Measurements from ENCODE around the gene P2RY12. TPM values are rescaled to one million over a fixed set of nuclear protein-coding genes. Genes with fewer than 3 reads are reported as not detected.

P2RY12 gene
- total and polyA plus RNA-seq, 9 of the 15 experiments (the other 6 are each of a cell fraction or from before 2014, with no cell fraction given) = not detected

DNA sequence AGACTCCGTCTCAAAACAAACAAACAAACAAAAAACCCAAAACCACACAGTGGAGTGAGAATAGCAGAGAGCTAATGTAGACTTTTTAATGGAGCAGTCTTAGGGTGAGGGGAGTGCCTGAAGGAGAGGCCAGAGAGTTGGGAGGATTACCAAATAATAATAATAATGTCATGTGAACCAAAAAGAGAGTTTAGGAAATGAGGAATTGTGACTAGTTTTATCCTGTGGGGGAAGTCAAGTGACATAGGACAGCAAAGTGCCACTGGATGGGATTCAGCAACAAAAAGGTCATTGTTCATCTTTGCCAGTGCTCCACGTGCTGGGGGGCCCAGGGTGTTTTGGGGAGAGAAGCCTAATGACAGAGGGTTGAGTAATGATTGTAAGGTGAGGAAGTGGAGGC is 80.8 kb downstream of the P2RY12 start (continued):
- TF ChIP-seq, protein P1, sequence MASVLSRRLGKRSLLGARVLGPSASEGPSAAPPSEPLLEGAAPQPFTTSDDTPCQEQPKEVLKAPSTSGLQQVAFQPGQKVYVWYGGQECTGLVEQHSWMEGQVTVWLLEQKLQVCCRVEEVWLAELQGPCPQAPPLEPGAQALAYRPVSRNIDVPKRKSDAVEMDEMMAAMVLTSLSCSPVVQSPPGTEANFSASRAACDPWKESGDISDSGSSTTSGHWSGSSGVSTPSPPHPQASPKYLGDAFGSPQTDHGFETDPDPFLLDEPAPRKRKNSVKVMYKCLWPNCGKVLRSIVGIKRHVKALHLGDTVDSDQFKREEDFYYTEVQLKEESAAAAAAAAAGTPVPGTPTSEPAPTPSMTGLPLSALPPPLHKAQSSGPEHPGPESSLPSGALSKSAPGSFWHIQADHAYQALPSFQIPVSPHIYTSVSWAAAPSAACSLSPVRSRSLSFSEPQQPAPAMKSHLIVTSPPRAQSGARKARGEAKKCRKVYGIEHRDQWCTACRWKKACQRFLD (CRISPR knock-in tag; IDR thresholded peaks at IDR 0.05) = no peak

- intact Hi-C loops (cut with micrococcal nuclease) = no loop called here
- Histone ChIP-seq H4K20me1 (replicated peaks; ENCODE audit: control insufficient read depth, insufficient read depth, low read length) (no peaks in the 10 kb centered on the region; the same call in 1 of the 2 replicates), H3K4me1 (replicated peaks in 1 of 2; ENCODE audit: control insufficient read depth in 2 of 2, insufficient read depth in 2 of 2, low read length in 2 of 2) (no peaks in the 10 kb centered on the region), H3K4me3 (no peak overlapping the region), H3K27ac (ENCODE audit: extremely low read depth, low read depth, low read length) (no peak overlapping the region), H3K4me2 (ENCODE audit: insufficient read depth, low read length) (no peak overlapping the region), H3K9me1 (ENCODE audit: control insufficient read depth, insufficient read depth, low read length) (peaks cover 3% of the 10 kb centered on the region), H3K36me3 (ENCODE audit: control insufficient read depth, insufficient read depth, low read length) (no peaks in the 10 kb centered on the region), H3K27me3 (ENCODE audit: control insufficient read depth in 2 of 2, insufficient read depth in 2 of 2, low read length in 2 of 2) (peaks cover 3 to 9% of the 10 kb centered on the region in 2 experiments; a peak in 3 of 5 replicates), H3K9me3 (replicated peaks; ENCODE audit: control insufficient read depth, insufficient read depth, low read depth, low read length) (no peaks in the 10 kb centered on the region), H2AFZ (ENCODE audit: low read depth, low read length) (no peak overlapping the region), H3K79me2 (ENCODE audit: control insufficient read depth, insufficient read depth, low read length) (no peaks in the 10 kb centered on the region), H3K9ac (ENCODE audit: insufficient read depth in 1 of 2, low read depth in 2 of 2, low read length in 2 of 2) (no peak overlapping the region)
- FAIRE-seq = no peak
- no TSS peak for BruUV-seq (replicated peaks)
- ChIA-PET POLR2A (no interaction called here), CTCF (ENCODE audit: low intra/inter-chr PET ratio) (no interaction called here)
- DNase-seq (ENCODE audit: extremely low read depth in 1 of 4, low spot score in 3 of 4) = no peak
- WGBS (ENCODE audit: insufficient coverage, low coverage, missing lambda C conversion rate) = 3% methylated on average over 3 of the region's 3 CpGs
- no peak for ATAC-seq
- no peak for TF ChIP-seq POLR3A (IDR thresholded peaks at IDR 0.05; ENCODE audit: borderline replicate concordance, extremely low read depth, insufficient read depth, insufficient read length)
- TF ChIP-seq, protein P2, sequence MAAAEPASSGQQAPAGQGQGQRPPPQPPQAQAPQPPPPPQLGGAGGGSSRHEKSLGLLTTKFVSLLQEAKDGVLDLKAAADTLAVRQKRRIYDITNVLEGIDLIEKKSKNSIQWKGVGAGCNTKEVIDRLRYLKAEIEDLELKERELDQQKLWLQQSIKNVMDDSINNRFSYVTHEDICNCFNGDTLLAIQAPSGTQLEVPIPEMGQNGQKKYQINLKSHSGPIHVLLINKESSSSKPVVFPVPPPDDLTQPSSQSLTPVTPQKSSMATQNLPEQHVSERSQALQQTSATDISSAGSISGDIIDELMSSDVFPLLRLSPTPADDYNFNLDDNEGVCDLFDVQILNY (CRISPR knock-in tag; IDR thresholded peaks at IDR 0.05) = no peak
- in situ Hi-C loops (cut with MboI) = no loop called here
Measured at GRCh38 chr3:151301787-151302186, 82.8 kb downstream of the P2RY12 start.

Data from K562 (cell line).